CD4-positive, CD25-positive, alpha-beta regulatory T cell (primary cell): ENCODE results near the gene ZNF775. TPM values are rescaled to one million over a fixed set of nuclear protein-coding genes. Genes with fewer than 3 reads are reported as not detected.
A peak's percentile ranks its signal among the peaks of the same experiment; 100 is the strongest.

Source experiments
- ATAC-seq, 2 donors: fragments of 150-1000 bp; cut with Tn5 transposase; one replicate each; pipeline ENCODE4 v1.10.0; 2021; ENCODE audit warnings: low read depth in 2 of 2, moderate number of reproducible peaks in 2 of 2, moderate library complexity in 1 of 2
- DNase-seq, 3 donors: peaks; one replicate each; pipeline versions ENCODE4 v3.0.0 to v3.0.0-alpha.2; 2012 to 2022; ENCODE audit warnings: mixed read lengths in 1 of 3
- H3K27ac ChIP-seq: one replicate; pipeline ENCODE4 v1.7.0; 2013; ENCODE audit warnings: mild to moderate bottlenecking, low read length; ENCODE audit not compliant: insufficient read depth, poor library complexity, severe bottlenecking
- H3K27me3 ChIP-seq: one replicate; pipeline ENCODE4 v1.7.0; 2013; ENCODE audit warnings: low read length; ENCODE audit not compliant: control insufficient read depth, insufficient read depth
- H3K36me3 ChIP-seq: one replicate; pipeline ENCODE4 v1.7.0; 2013; ENCODE audit warnings: mild to moderate bottlenecking, low read length, moderate library complexity; ENCODE audit not compliant: control insufficient read depth, insufficient read depth
- H3K4me1 ChIP-seq: 2 replicates; pipeline ENCODE4 v1.7.0; 2013; ENCODE audit warnings: mild to moderate bottlenecking, low read length; ENCODE audit not compliant: insufficient read depth, control insufficient read depth, poor library complexity, severe bottlenecking
- H3K4me3 ChIP-seq: one replicate; pipeline ENCODE4 v1.7.0; 2013; ENCODE audit warnings: low read depth, mild to moderate bottlenecking, low read length, moderate library complexity
- H3K9me3 ChIP-seq, 2 experiments: 1 replicate in 1 of 2; 2 replicates in 1 of 2; pipeline ENCODE4 v1.7.0; 2013; ENCODE audit warnings: low read length in 2 of 2, mild to moderate bottlenecking in 1 of 2, moderate library complexity in 1 of 2; ENCODE audit not compliant: control insufficient read depth in 2 of 2
- H3K27ac Mint-ChIP-seq, 3 donors: one replicate each; pipeline ENCODE4 v1.8.0; 2020 to 2022; ENCODE audit warnings: mild to moderate bottlenecking in 3 of 3, mixed read lengths in 3 of 3, moderate library complexity in 2 of 3
- H3K27me3 Mint-ChIP-seq: one replicate; pipeline ENCODE4 v1.8.0; 2022; ENCODE audit warnings: mild to moderate bottlenecking, mixed read lengths
- H3K36me3 Mint-ChIP-seq: one replicate; pipeline ENCODE4 v1.8.0; 2020; ENCODE audit warnings: mixed read lengths
- H3K4me1 Mint-ChIP-seq, 4 donors: one replicate each; pipeline ENCODE4 v1.8.0; 2020 to 2022; ENCODE audit warnings: mixed read lengths in 4 of 4, mild to moderate bottlenecking in 1 of 4
- H3K4me3 Mint-ChIP-seq, 4 donors: one replicate each; pipeline ENCODE4 v1.8.0; 2020 to 2022; ENCODE audit warnings: mild to moderate bottlenecking in 4 of 4, mixed read lengths in 4 of 4, moderate library complexity in 3 of 4
- H3K9me3 Mint-ChIP-seq, 7 donors: one replicate each; pipeline ENCODE4 v1.8.0; 2020 to 2022; ENCODE audit warnings: mixed read lengths in 7 of 7, mild to moderate bottlenecking in 3 of 7, moderate library complexity in 2 of 7
- polyA plus RNA-seq, 4 donors: library from polyadenylated mRNA; unstranded; fragments of 300-500 nt; fragmentation: Illumina TruSeq; gene quantifications; one replicate each; pipeline ENCODE4 v1.2.3, GENCODE V29; 2021
- total RNA-seq: library from RNA; stranded (reverse); gene quantifications from one replicate; pipeline ENCODE4 v1.2.3, GENCODE V29; 2022

Gene ZNF775
- total and polyA plus RNA-seq, 5 donors from 2014 or later: 2.2 to 7.6 (median 2.9) TPM

GRCh38 chr7:150417863-150418262 lies 38.7 kb downstream of the ZNF775 start:
- no peak overlapping the region for H3K4me3 Mint-ChIP-seq
- ATAC-seq: no peak
- H3K36me3 Mint-ChIP-seq: no peaks in the 10 kb centered on the region
- H3K9me3 ChIP-seq: no peaks in the 10 kb centered on the region
- H3K4me1 Mint-ChIP-seq: peaks cover 4 to 11% (median 7%) of the 10 kb centered on the region in 4 donors
- peaks cover 7% of the 10 kb centered on the region for H3K4me1 ChIP-seq
- DNase-seq: no peak
- H3K27me3 Mint-ChIP-seq: peaks cover 6% of the 10 kb centered on the region
- no peak overlapping the region for H3K27ac Mint-ChIP-seq
- no peaks in the 10 kb centered on the region for H3K27me3 ChIP-seq
- H3K9me3 Mint-ChIP-seq: peaks cover 0 to 2% (median 0%) of the 10 kb centered on the region in 7 donors
- no peak overlapping the region for H3K27ac ChIP-seq
- no peak overlapping the region for H3K4me3 ChIP-seq
- no peaks in the 10 kb centered on the region for H3K36me3 ChIP-seq

- H3K27ac ChIP-seq: no peak overlapping the region
- no peak overlapping the region for H3K27ac Mint-ChIP-seq
Observed at GRCh38 chr7:150420242-150420641, 41.1 kb downstream of the ZNF775 start.

GRCh38 chr7:150420987-150421674 lies 42.0 kb downstream of the ZNF775 start:
- Mint-ChIP-seq H3K27ac (peak overlapping the region in 2 of 3 donors; percentile 2 to 11), H3K4me3 (peak overlapping the region in 1 of 4 donors; percentile 10), H3K27me3 (peaks cover 6% of the 10 kb centered on the region)

More at GRCh38 chr7:150420242-150420641, 41.1 kb downstream of the ZNF775 start:
- H3K9me3 ChIP-seq: no peaks in the 10 kb centered on the region
- no peak for DNase-seq
- ATAC-seq: no peak
- Mint-ChIP-seq H3K9me3 (peaks cover 0 to 2% (median 0%) of the 10 kb centered on the region in 7 donors), H3K4me1 (peaks cover 4 to 8% (median 7%) of the 10 kb centered on the region in 4 donors), H3K4me3 (no peak overlapping the region), H3K27me3 (peaks cover 6% of the 10 kb centered on the region), H3K36me3 (no peaks in the 10 kb centered on the region)
- H3K27me3 ChIP-seq: no peaks in the 10 kb centered on the region
- H3K4me3 ChIP-seq: no peak overlapping the region
- peaks cover 7% of the 10 kb centered on the region for H3K4me1 ChIP-seq
- H3K36me3 ChIP-seq: no peaks in the 10 kb centered on the region

GRCh38 chr7:150421831-150422230 lies 42.7 kb downstream of the ZNF775 start:
- Mint-ChIP-seq H3K4me3 (no peak overlapping the region), H3K9me3 (peaks cover 0 to 2% (median 0%) of the 10 kb centered on the region in 7 donors), H3K36me3 (no peaks in the 10 kb centered on the region), H3K27me3 (peaks cover 6% of the 10 kb centered on the region), H3K4me1 (peaks cover 4 to 8% (median 8%) of the 10 kb centered on the region in 4 donors), H3K27ac (no peak overlapping the region)
- Histone ChIP-seq H3K36me3 (no peaks in the 10 kb centered on the region), H3K27me3 (no peaks in the 10 kb centered on the region), H3K4me3 (no peak overlapping the region), H3K9me3 (no peaks in the 10 kb centered on the region), H3K4me1 (peaks cover 7% of the 10 kb centered on the region), H3K27ac (no peak overlapping the region)
- DNase-seq: no peak
- no peak for ATAC-seq

More at GRCh38 chr7:150420987-150421674, 42.0 kb downstream of the ZNF775 start:
- H3K4me1 Mint-ChIP-seq: peaks cover 4 to 8% (median 7%) of the 10 kb centered on the region in 4 donors
- no peaks in the 10 kb centered on the region for H3K27me3 ChIP-seq
- peak; percentile 97 to 98 for ATAC-seq
- H3K36me3 ChIP-seq: no peaks in the 10 kb centered on the region
- H3K9me3 ChIP-seq: no peaks in the 10 kb centered on the region
- peak; percentile 67 to 85 (median 82) for DNase-seq
- peaks cover 7% of the 10 kb centered on the region for H3K4me1 ChIP-seq
- peaks cover 0 to 2% (median 0%) of the 10 kb centered on the region in 7 donors for H3K9me3 Mint-ChIP-seq
- peak overlapping the region; percentile 42 for H3K4me3 ChIP-seq
- no peak overlapping the region for H3K27ac ChIP-seq
- no peaks in the 10 kb centered on the region for H3K36me3 Mint-ChIP-seq

- peaks cover 6% of the 10 kb centered on the region for H3K27me3 Mint-ChIP-seq
- peaks cover 6% of the 10 kb centered on the region for H3K4me1 ChIP-seq
- H3K9me3 ChIP-seq: no peaks in the 10 kb centered on the region
- no peak for ATAC-seq
- H3K4me3 ChIP-seq: no peak overlapping the region
- H3K4me3 Mint-ChIP-seq: no peak overlapping the region
- H3K9me3 Mint-ChIP-seq: peaks cover 0 to 2% (median 0%) of the 10 kb centered on the region in 7 donors
- H3K27ac ChIP-seq: no peak overlapping the region
- no peaks in the 10 kb centered on the region for H3K36me3 Mint-ChIP-seq
- peaks cover 5 to 9% (median 7%) of the 10 kb centered on the region in 4 donors for H3K4me1 Mint-ChIP-seq
- H3K27me3 ChIP-seq: peaks cover 3% of the 10 kb centered on the region
- no peaks in the 10 kb centered on the region for H3K36me3 ChIP-seq
- H3K27ac Mint-ChIP-seq: no peak overlapping the region
- no peak for DNase-seq
Observed at GRCh38 chr7:150425670-150426069, 46.5 kb downstream of the ZNF775 start.

GRCh38 chr7:150428671-150429451 lies 49.7 kb downstream of the ZNF775 start:
- no peak for DNase-seq
- H3K27ac ChIP-seq: no peak overlapping the region

GRCh38 chr7:150429699-150430098 lies 50.6 kb downstream of the ZNF775 start:
- no peak overlapping the region for H3K4me3 ChIP-seq
- no peaks in the 10 kb centered on the region for H3K9me3 ChIP-seq
- no peak overlapping the region for H3K27ac Mint-ChIP-seq
- no peak for DNase-seq
- H3K27me3 Mint-ChIP-seq: peaks cover 5% of the 10 kb centered on the region
- H3K36me3 ChIP-seq: no peaks in the 10 kb centered on the region
- H3K36me3 Mint-ChIP-seq: no peaks in the 10 kb centered on the region
- no peak overlapping the region for H3K27ac ChIP-seq
- H3K4me3 Mint-ChIP-seq: no peak overlapping the region
- H3K9me3 Mint-ChIP-seq: peaks cover 0 to 2% (median 0%) of the 10 kb centered on the region in 7 donors
- no peak for ATAC-seq
- peaks cover 0 to 3% (median 1%) of the 10 kb centered on the region in 4 donors for H3K4me1 Mint-ChIP-seq
- no peaks in the 10 kb centered on the region for H3K4me1 ChIP-seq
- H3K27me3 ChIP-seq: peaks cover 3% of the 10 kb centered on the region

More at GRCh38 chr7:150428671-150429451, 49.7 kb downstream of the ZNF775 start:
- H3K27me3 ChIP-seq: peaks cover 3% of the 10 kb centered on the region
- no peaks in the 10 kb centered on the region for H3K9me3 ChIP-seq
- Mint-ChIP-seq H3K27ac (no peak overlapping the region), H3K36me3 (no peaks in the 10 kb centered on the region), H3K27me3 (no peaks in the 10 kb centered on the region), H3K4me1 (peaks cover 0 to 3% (median 1%) of the 10 kb centered on the region in 4 donors), H3K9me3 (peaks cover 0 to 2% (median 0%) of the 10 kb centered on the region in 7 donors), H3K4me3 (no peak overlapping the region)
- no peak overlapping the region for H3K4me3 ChIP-seq
- H3K36me3 ChIP-seq: no peaks in the 10 kb centered on the region
- H3K4me1 ChIP-seq: no peaks in the 10 kb centered on the region
- peak in 1 of 2 donors; percentile 42 for ATAC-seq
